HG02588 (cell line): ENCODE results near the gene UGP2.
"Not testable (repeated sequence)": the region's sequence is repeated elsewhere in the genome, so short reads cannot be mapped to it uniquely, and the experiment has no call there.

Source experiments
- ATAC-seq: cut with Tn5 transposase; IDR thresholded peaks from one replicate; pipeline ENCODE4 v1.9.1; 2021; ENCODE audit warnings: mild to moderate bottlenecking, moderate library complexity; ENCODE audit not compliant: unreplicated experiment

The UGP2 gene

GRCh38 chr2:63890678-63891077, 49.0 kb downstream of the UGP2 start:
- no peak for ATAC-seq

DNA sequence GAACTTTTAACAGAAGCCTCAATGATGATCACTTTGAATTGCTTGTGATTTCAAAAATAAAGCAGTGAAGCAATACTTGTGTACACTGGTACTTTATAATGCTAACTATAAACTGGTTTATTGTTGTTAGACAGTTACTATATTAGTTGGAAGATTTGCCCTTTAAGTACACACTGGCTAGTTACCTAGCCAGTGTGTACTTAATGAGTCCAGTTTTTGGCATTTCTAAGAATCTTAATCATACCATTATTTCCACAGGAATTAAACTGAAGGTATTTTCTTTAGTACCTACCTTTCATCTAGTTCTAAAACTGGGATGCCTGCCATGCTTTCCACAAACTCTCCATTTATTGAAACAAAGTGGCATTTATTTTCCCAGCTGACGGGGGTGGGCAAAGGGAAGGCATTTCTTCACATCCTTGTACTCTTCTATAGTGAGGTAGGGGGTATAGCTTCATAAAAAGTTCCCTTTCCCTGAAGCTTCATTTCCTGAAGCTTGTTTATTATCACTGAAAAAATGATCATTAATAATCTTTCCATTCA, 49.9 kb downstream of the UGP2 start:
- ATAC-seq: no peak

- no peak for ATAC-seq
Measured at GRCh38 chr2:63893163-63893562, 51.5 kb downstream of the UGP2 start.

GRCh38 chr2:63894167-63894566, 52.5 kb downstream of the UGP2 start:
- ATAC-seq: no peak

DNA sequence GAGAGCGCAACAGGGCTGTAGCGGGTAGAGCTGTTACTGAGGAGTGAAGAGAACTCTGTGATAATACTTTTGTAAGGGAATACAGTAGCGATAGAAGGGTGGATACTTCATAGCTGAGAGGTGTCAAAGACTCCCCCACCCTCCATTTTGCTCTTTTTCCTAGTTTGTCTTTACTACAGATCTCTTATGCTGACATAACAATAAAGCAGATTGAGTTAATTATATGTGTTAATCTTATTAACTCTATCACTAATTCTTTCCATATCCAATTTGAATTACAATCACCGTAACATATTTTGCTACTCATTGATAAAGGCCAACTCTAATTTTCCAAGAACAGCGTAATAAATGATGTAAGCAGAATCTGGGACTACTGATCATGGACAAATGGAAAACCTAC, 57.1 kb downstream of the UGP2 start:
- no peak for ATAC-seq

DNA sequence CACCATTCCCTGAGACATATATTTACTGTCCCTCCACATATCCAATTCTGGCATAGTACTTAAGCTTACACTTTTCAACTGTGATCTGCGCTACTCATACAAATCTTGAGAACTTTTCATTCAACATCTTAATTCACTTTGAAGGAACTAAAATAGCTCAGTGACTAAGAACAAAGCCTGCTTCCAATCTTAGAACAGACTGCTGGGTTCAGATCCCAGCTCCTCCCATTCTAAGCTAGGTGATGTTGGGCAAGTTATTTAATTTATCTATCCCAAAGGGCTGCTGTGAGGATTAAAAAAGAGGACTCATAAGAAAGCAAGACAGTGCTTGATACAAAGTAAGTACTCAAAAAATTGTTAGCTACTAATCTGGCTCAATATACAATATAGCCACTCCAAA, 57.9 kb downstream of the UGP2 start:
- ATAC-seq: no peak

GRCh38 chr2:63902149-63902548, 60.5 kb downstream of the UGP2 start:
- no peak for ATAC-seq

DNA sequence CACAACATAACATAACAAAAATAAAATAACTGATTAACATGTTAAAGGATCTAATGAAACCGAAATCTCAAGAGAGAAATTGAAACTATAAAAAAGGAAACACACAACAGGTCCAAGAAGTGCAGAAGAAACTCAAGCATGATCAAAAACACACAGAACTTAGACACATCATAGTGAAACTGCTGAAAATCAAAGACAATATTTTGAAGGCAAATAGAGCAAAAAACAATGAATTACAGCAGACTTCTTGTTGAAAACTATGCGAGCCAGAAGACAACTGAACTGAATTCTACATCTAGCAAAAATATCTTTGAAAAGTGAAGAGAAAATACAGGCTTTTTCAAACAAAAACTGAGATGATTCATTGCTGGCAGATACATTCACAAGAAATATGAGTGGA, 61.3 kb downstream of the UGP2 start:
- ATAC-seq: no peak

DNA sequence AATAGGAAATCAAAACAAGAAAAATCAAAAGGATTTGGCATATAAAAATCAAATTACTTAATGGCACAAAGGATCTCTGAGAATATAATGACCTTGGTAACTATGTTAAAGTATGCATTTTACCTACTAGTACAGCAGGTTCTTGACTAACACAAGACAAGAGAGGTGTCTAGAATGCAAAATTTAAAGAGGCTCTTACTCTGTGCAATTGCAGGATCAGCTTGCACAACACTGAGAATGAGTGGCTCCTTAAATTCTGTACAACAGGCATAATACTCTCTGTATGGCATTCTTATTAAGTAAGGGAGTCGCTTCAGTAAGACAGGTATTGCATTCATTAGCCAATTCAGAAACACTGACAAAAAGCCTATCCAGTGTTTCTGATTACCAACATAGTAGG, 72.6 kb downstream of the UGP2 start:
- ATAC-seq: no peak

DNA sequence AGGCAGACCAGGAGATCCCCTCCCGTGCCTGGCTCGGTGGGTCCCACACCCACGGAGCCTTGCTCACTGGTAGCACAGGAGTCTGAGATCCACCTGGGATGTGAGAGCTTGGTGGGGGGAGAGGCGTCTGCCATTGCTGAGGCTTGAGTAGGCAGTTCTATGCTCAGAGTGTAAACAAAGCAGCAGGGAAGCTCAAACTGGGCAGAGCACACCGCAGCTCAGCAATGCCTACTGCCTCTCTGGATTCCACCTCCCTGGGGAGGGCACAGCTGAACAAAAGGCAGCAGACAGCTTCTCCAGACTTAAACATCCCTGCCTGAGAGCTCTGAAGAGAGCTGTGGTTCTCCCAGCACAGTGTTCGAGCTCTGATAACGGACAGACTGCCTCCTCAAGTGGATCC, 85.1 kb downstream of the UGP2 start:
- no peak for ATAC-seq

DNA sequence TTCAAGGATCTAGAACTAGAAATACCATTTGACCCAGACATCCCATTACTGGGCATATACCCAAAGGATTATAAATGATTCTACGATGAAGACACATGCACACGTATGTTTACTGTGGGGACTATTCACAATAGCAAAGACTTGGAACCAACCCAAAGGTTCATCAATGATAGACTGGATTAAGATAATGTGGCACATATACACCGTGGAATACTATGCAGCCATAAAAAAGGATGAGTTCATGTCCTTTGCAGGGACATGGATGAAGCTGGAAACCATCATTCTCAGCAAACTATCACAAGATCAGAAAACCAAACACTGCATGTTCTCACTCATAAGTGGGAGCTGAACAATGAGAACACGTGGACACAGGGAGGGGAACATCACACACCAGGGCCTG, 90.4 kb downstream of the UGP2 start:
- ATAC-seq: not testable (repeated sequence)
